CD14-positive monocyte (primary cell): ENCODE results near the gene VASH2. TPM values are rescaled to one million over a fixed set of nuclear protein-coding genes. Genes with fewer than 3 reads are reported as not detected.

Experiments used
- DNase-seq, 3 donors: peaks; one replicate each; pipeline ENCODE4 v3.0.0-alpha.2; 2011 to 2022
- H2AFZ ChIP-seq: 2 replicates; pipeline ENCODE4 v1.6.0; 2012; ENCODE audit warnings: mild to moderate bottlenecking, low read depth, low read length, inconsistent platforms; ENCODE audit not compliant: insufficient read depth, poor library complexity, severe bottlenecking
- H3K27ac ChIP-seq, 2 donors: 1 replicate in 1 of 2; 2 replicates in 1 of 2; pipeline ENCODE4 v1.5.1; 2012 to 2013; ENCODE audit warnings: low read length in 2 of 2, control low read depth in 1 of 2, inconsistent platforms in 1 of 2, low read depth in 1 of 2, mild to moderate bottlenecking in 1 of 2
- H3K27me3 ChIP-seq, 2 donors: one replicate each; pipeline versions ENCODE4 v1.6.0 to v1.6.1; 2011 to 2013; ENCODE audit warnings: low read length in 2 of 2; ENCODE audit not compliant: control insufficient read depth in 2 of 2, insufficient read depth in 2 of 2
- H3K36me3 ChIP-seq, 2 donors: replicated peaks in 1 of 2; 1 replicate in 1 of 2; 2 replicates in 1 of 2; pipeline versions ENCODE4 v1.5.1 to v1.6.1; 2012 to 2013; ENCODE audit warnings: low read length in 2 of 2, control low read depth in 1 of 2, inconsistent platforms in 1 of 2, mild to moderate bottlenecking in 1 of 2; ENCODE audit not compliant: insufficient read depth in 2 of 2, control insufficient read depth in 1 of 2
- H3K4me1 ChIP-seq, 2 donors: 1 replicate in 1 of 2; 2 replicates in 1 of 2; pipeline versions ENCODE4 v1.5.1 to v1.6.1; 2012 to 2013; ENCODE audit warnings: low read length in 2 of 2, control low read depth in 1 of 2, inconsistent platforms in 1 of 2, mild to moderate bottlenecking in 1 of 2, moderate library complexity in 1 of 2; ENCODE audit not compliant: insufficient read depth in 2 of 2, control insufficient read depth in 1 of 2
- H3K4me2 ChIP-seq: replicated peaks from 2 replicates; pipeline ENCODE3; 2012; ENCODE audit warnings: low read length, moderate library complexity, mild to moderate bottlenecking; ENCODE audit not compliant: poor library complexity, severe bottlenecking; ENCODE audit errors: extremely low read depth
- H3K4me3 ChIP-seq, 3 experiments: fragments of 200-600 bp in 1 of 3; sonication (generic) in 1 of 3; replicated peaks in 1 of 3; 1 replicate in 2 of 3; 2 replicates in 1 of 3; pipeline ENCODE4 v1.5.1; 2011 to 2013; ENCODE audit warnings: low read length in 3 of 3, mild to moderate bottlenecking in 3 of 3, control low read depth in 2 of 3, low read depth in 2 of 3, inconsistent platforms in 1 of 3, moderate library complexity in 1 of 3
- H3K79me2 ChIP-seq: 2 replicates; pipeline ENCODE4 v1.6.0; 2012; ENCODE audit warnings: mild to moderate bottlenecking, control low read depth, inconsistent platforms, low read length, moderate library complexity; ENCODE audit not compliant: insufficient read depth
- H3K9ac ChIP-seq: 2 replicates; pipeline ENCODE4 v1.6.0; 2017; ENCODE audit warnings: low read length, mild to moderate bottlenecking; ENCODE audit not compliant: insufficient read depth, poor library complexity, severe bottlenecking
- H3K9me3 ChIP-seq, 2 donors: replicated peaks in 1 of 2; 1 replicate in 1 of 2; 2 replicates in 1 of 2; pipeline versions ENCODE4 v1.5.1 to v1.6.1; 2012 to 2013; ENCODE audit warnings: low read length in 2 of 2, control low read depth in 1 of 2; ENCODE audit not compliant: control insufficient read depth in 1 of 2, insufficient read depth in 1 of 2
- H4K20me1 ChIP-seq: 2 replicates; pipeline ENCODE4 v1.6.0; 2012; ENCODE audit warnings: mild to moderate bottlenecking, low read length, control low read depth, moderate library complexity; ENCODE audit not compliant: insufficient read depth
- H3K27ac Mint-ChIP-seq, 7 donors: one replicate each; pipeline ENCODE4 v1.8.0; 2020; ENCODE audit warnings: mild to moderate bottlenecking in 7 of 7, mixed read lengths in 7 of 7, moderate library complexity in 6 of 7, inconsistent platforms in 2 of 7
- H3K27me3 Mint-ChIP-seq, 3 donors: one replicate each; pipeline ENCODE4 v1.8.0; 2021 to 2022; ENCODE audit warnings: low read depth in 3 of 3, mild to moderate bottlenecking in 3 of 3, mixed read lengths in 3 of 3, moderate library complexity in 3 of 3, inconsistent platforms in 1 of 3
- H3K36me3 Mint-ChIP-seq, 2 donors: one replicate each; pipeline ENCODE4 v1.8.0; 2020; ENCODE audit warnings: mixed read lengths in 2 of 2, inconsistent platforms in 1 of 2, mild to moderate bottlenecking in 1 of 2
- H3K4me1 Mint-ChIP-seq: one replicate; pipeline ENCODE4 v1.8.0; 2020; ENCODE audit warnings: mild to moderate bottlenecking, mixed read lengths
- H3K4me3 Mint-ChIP-seq, 2 donors: one replicate each; pipeline ENCODE4 v1.8.0; 2020; ENCODE audit warnings: mild to moderate bottlenecking in 2 of 2, mixed read lengths in 2 of 2, moderate library complexity in 1 of 2
- H3K9me3 Mint-ChIP-seq, 7 donors: one replicate each; pipeline ENCODE4 v1.8.0; 2020 to 2022; ENCODE audit warnings: mixed read lengths in 7 of 7, mild to moderate bottlenecking in 6 of 7, moderate library complexity in 6 of 7, inconsistent platforms in 2 of 7
- WGBS: methylation state at CpG from one replicate; pipeline ENCODE4 v1.1.5; 2013; ENCODE audit warnings: missing lambda C conversion rate; ENCODE audit not compliant: insufficient coverage; 5-methylcytosine and 5-hydroxymethylcytosine counted together
- intact Hi-C, 2 donors: fragments of 100-400 bp; cut with micrococcal nuclease; formaldehyde crosslinking; loops; one replicate each; pipeline versions ENCODE4 v1.15.0 to v1.15.1; 2023
- polyA plus RNA-seq, 3 donors: library from polyadenylated mRNA; depleted of rRNA in 1 of 3; unstranded in 2 of 3; stranded (reverse) in 1 of 3; fragments of 300-500 nt in 2 of 3; fragments of >200 nt in 1 of 3; fragmentation: Illumina TruSeq in 2 of 3; gene quantifications; 1 replicate in 2 of 3; 2 replicates in 1 of 3; pipeline ENCODE4 v1.2.3, GENCODE V29; 2012 to 2021
- TF ChIP-seq, protein P1 (sequence below): fragments of 200-600 bp; IDR thresholded peaks from one replicate; pipeline ENCODE4 v1.8.0; 2022; ENCODE audit warnings: antibody characterized with exemption, mild to moderate bottlenecking

The VASH2 gene
- polyA plus RNA-seq, 3 donors: 0.07 TPM; not detected in 2

- Histone ChIP-seq H3K4me1 (peaks cover 4% of the 10 kb centered on the region in 2 donors), H3K27ac (no peak overlapping the region), H4K20me1 (no peaks in the 10 kb centered on the region), H3K79me2 (no peaks in the 10 kb centered on the region), H3K4me3 (no peak overlapping the region), H2AFZ (no peak overlapping the region), H3K9me3 (no peaks in the 10 kb centered on the region), H3K9ac (no peak overlapping the region), H3K36me3 (no peaks in the 10 kb centered on the region), H3K4me2 (no peak overlapping the region), H3K27me3 (no peaks in the 10 kb centered on the region)
- Mint-ChIP-seq H3K36me3 (no peaks in the 10 kb centered on the region), H3K27ac (no peak overlapping the region), H3K4me1 (peaks cover 5% of the 10 kb centered on the region), H3K4me3 (no peak overlapping the region), H3K27me3 (peaks cover 5 to 8% (median 6%) of the 10 kb centered on the region in 3 donors), H3K9me3 (no peaks in the 10 kb centered on the region)
- TF ChIP-seq, protein P1, sequence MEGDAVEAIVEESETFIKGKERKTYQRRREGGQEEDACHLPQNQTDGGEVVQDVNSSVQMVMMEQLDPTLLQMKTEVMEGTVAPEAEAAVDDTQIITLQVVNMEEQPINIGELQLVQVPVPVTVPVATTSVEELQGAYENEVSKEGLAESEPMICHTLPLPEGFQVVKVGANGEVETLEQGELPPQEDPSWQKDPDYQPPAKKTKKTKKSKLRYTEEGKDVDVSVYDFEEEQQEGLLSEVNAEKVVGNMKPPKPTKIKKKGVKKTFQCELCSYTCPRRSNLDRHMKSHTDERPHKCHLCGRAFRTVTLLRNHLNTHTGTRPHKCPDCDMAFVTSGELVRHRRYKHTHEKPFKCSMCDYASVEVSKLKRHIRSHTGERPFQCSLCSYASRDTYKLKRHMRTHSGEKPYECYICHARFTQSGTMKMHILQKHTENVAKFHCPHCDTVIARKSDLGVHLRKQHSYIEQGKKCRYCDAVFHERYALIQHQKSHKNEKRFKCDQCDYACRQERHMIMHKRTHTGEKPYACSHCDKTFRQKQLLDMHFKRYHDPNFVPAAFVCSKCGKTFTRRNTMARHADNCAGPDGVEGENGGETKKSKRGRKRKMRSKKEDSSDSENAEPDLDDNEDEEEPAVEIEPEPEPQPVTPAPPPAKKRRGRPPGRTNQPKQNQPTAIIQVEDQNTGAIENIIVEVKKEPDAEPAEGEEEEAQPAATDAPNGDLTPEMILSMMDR: no peak
- DNase-seq: no peak
- WGBS: 96% methylated on average over 3 of the region's 6 CpGs
- intact Hi-C loops: no loop called here
Observed at GRCh38 chr1:212960932-212961331, 10.6 kb downstream of the VASH2 start.

- no peaks in the 10 kb centered on the region for H3K27me3 ChIP-seq
- H3K4me2 ChIP-seq: no peak overlapping the region
- no peaks in the 10 kb centered on the region for H3K9me3 ChIP-seq
- 100% methylated on average over 2 of the region's 5 CpGs for WGBS
- H3K4me3 ChIP-seq: no peak overlapping the region
- no peaks in the 10 kb centered on the region for H3K9me3 Mint-ChIP-seq
- no peaks in the 10 kb centered on the region for H3K79me2 ChIP-seq
- H3K4me1 ChIP-seq: no peaks in the 10 kb centered on the region
- no peak overlapping the region for H2AFZ ChIP-seq
- H3K27me3 Mint-ChIP-seq: peaks cover 4 to 9% (median 5%) of the 10 kb centered on the region in 3 donors
- no peak for DNase-seq
- no peaks in the 10 kb centered on the region for H3K4me1 Mint-ChIP-seq
- no peak overlapping the region for H3K9ac ChIP-seq
- intact Hi-C loops: no loop called here
- no peaks in the 10 kb centered on the region for H3K36me3 ChIP-seq
- no peak overlapping the region for H3K27ac ChIP-seq
- no peaks in the 10 kb centered on the region for H3K36me3 Mint-ChIP-seq
- H3K4me3 Mint-ChIP-seq: no peak overlapping the region
- TF ChIP-seq, protein P1: no peak
- no peak overlapping the region for H3K27ac Mint-ChIP-seq
- no peaks in the 10 kb centered on the region for H4K20me1 ChIP-seq
Observed at GRCh38 chr1:212962509-212962908, 12.2 kb downstream of the VASH2 start.
